ENCODE results near the gene OLIG2.

DNA sequence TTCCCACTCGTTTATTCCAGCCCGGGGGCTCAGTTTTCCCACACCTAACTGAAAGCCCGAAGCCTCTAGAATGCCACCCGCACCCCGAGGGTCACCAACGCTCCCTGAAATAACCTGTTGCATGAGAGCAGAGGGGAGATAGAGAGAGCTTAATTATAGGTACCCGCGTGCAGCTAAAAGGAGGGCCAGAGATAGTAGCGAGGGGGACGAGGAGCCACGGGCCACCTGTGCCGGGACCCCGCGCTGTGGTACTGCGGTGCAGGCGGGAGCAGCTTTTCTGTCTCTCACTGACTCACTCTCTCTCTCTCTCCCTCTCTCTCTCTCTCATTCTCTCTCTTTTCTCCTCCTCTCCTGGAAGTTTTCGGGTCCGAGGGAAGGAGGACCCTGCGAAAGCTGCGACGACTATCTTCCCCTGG is 716 bp downstream of the OLIG2 start:
- no peak for TF ChIP-seq POLR2A (IDR thresholded peaks at IDR 0.05; ENCODE audit: low read depth)
- TF ChIP-seq, protein P1, sequence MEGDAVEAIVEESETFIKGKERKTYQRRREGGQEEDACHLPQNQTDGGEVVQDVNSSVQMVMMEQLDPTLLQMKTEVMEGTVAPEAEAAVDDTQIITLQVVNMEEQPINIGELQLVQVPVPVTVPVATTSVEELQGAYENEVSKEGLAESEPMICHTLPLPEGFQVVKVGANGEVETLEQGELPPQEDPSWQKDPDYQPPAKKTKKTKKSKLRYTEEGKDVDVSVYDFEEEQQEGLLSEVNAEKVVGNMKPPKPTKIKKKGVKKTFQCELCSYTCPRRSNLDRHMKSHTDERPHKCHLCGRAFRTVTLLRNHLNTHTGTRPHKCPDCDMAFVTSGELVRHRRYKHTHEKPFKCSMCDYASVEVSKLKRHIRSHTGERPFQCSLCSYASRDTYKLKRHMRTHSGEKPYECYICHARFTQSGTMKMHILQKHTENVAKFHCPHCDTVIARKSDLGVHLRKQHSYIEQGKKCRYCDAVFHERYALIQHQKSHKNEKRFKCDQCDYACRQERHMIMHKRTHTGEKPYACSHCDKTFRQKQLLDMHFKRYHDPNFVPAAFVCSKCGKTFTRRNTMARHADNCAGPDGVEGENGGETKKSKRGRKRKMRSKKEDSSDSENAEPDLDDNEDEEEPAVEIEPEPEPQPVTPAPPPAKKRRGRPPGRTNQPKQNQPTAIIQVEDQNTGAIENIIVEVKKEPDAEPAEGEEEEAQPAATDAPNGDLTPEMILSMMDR (IDR thresholded peaks at IDR 0.05), result no peak
